NCI-H1092 (cell line): ENCODE measurements around the gene CYP2A13.
A peak's percentile ranks its signal among the peaks of the same experiment; 100 is the strongest.
"Not testable (repeated sequence)": the region's sequence is repeated elsewhere in the genome, so short reads cannot be mapped to it uniquely, and the experiment has no call there.

Experiments used
- DNase-seq: peaks from one replicate; lab custom pipeline; 2025; lab: John Stamatoyannopoulos, UW

The CYP2A13 gene

DNA sequence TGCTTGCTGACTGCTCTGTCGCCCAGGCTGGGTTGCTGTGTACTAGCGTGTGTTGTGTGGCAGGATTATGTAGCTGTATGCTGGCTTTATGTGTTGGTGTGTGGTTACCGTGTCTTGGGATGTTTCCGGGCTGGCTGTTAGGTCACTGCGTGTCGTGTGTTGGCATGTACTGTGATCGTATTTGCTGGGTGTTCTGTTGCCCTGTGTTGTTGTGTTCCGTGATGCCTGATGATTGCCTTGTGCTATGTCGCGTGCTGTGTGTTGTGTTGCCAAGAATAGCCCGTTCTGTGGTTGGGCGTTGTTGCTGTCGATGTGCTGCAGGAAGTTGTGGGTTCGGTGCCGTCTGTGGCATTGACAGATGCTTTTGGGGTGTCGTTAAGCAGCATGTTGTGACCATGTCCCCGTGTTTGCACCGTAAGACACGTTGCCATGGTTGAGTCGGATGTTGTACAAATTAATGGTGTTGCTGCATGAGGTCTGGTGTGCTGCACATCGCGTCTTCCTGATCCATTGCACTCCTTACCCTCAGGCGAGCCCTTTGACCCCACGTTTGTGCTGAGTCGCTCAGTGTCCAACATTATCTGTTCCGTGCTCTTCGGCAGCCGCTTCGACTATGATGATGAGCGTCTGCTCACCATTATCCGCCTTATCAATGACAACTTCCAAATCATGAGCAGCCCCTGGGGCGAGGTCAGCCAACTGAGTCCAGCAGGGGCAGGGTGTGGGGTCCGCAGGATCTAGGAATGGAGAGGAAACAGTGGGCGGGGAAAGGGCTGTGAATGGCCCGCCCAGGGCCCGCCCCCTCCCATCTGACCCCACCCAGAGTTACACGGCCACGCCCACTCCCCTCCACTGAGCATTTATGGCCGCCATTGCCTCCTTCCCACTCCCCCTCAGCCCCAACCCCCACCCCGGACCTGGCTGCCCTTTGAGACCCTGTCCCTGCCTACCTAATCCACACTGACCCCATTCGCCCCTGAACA lies 33.0 kb downstream of the CYP2A13 start:
- not testable (repeated sequence) for DNase-seq

DNA sequence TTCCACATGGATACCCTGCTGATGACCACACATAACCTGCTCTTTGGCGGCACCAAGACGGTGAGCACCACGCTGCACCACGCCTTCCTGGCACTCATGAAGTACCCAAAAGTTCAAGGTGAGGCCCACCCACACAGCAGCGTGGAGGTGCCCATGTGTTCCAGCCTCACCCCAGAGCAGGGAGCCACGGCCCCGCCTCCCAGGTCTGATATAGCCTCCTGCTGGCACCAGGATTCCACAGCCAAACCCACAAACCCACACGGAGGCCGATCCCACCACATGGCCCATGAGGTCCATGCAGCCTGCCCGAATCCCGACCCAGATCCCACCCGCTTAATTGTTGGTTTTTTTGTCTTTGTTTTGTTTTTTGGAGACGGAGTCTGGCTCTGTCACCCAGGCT lies 34.6 kb downstream of the CYP2A13 start:
- not testable (repeated sequence) for DNase-seq

DNA sequence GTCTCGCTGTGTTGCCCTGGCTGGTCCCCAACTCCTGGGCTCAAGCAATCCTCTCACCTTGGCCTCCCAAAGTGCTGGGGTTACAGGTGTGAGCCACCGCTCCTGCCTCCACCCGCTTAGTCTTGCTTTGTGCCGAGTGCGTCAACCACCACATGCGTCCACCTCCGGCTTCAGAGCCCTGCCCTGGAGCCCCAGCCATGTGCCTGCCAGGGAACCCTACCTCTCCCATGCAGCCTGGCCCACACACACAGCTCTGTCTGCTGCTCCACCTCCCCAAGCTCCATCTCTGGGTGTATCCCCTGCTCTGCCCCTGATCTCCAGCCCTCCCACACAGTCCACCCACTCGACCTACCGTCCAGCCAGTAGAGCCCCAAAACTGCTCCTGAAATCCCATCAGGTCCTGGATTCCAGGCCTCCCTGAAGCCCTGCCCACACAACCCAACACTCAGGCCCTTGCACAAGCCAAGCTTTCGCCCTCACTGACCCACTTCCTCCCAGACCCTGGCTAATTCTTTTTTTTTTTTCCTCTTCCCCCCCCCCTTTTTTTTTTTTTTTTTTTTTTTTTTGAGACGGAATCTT lies 35.6 kb downstream of the CYP2A13 start:
- no peak for DNase-seq

DNA sequence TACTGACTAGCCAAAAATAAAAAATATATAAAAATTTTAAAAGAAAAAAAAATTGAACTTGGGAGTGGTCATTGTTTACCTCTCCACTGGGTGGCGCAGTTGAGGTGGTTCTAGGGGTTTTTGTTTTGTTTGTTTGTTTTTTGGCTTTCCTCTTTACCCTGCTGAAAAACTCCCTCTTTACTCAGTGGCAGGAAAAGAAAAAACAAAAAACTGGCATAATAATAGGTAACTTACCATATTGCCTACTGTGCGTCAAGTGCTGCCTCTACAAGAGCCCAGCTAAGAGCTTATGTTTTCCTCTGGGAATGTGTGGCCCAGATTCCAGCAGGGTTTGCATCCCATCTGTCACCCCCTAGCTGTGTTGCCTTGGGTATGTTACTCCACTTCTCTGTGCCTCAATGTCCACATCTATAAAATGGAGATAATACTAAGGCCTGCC lies 38.5 kb downstream of the CYP2A13 start:
- DNase-seq, result not testable (repeated sequence)

DNA sequence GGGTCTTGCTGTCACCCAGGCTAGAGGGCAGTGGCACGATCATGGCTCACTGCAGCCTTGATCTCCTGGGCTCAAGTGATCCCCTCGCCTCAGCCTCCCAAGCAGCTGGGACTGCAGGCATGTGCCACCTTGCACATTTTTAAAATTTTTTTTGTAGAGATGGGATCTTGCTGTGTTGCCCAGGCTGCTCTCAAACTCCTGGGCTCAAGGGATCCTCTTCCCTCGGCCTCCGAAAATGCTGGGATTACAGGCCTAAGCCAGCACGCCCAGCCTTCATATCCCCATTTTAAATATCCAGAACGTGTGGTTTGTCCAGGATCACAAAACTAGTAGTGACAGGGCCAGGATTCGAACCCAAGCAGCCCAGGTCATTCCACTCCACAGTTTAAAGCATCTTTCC lies 39.1 kb downstream of the CYP2A13 start:
- DNase-seq, result not testable (repeated sequence)

DNA sequence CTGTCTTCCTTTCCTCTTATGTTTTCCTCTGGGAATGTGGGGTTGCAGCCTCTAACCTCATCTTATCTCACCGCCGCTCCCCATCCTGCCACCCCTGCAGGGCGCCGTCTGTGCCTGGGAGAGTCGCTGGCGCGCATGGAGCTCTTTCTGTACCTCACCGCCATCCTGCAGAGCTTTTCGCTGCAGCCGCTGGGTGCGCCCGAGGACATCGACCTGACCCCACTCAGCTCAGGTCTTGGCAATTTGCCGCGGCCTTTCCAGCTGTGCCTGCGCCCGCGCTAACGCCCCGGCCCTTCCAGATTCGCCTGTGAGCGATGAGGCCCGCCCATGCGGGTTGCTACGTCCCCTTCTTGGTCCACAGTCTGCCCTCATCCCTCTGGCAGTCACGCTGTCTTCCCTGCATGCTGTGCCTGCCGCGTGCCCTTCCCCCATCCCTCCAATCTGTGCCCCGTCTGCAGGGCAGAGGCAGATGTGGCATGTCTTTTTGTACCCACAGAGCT lies 39.6 kb downstream of the CYP2A13 start:
- DNase-seq, result peak; percentile 4

DNA sequence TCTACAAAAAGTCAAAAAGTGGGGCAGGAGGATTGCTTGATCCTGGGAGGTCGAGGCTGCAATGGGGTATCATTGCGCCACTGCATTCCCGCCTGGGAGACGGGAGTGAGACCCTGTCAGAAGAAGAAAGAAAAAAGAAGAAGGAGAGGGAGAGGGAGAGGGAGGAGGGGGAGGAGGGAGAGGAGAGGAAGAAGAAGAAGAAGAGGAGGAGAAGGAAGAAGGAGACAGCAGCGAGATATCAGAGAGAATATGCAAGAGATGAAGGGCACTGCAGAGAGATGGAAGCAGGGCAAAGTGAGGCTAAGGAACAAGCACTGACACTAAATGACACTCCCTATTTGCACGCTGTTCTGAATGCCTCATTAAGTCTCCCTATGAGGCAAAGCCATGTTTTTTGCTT lies 40.4 kb downstream of the CYP2A13 start:
- DNase-seq, result no peak

DNA sequence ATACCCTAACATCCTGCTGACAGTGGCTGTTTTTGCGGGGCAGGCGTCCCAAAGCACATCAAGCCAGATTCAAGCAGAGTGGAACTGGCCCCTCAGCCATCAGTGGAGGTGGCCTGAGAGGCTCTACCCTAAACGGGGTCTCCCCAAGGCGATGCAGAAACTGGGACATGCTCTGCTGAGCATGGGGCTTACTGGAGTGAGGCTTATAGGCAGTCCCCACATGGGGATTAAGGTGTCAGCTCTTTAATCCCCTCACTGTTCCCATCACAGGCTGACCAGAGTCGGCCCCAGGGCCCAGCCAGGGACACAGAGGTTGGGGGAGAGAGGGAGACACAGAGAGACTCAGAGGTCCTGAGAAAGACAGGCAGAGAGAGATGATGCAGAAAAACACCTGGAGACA lies 42.9 kb downstream of the CYP2A13 start:
- DNase-seq, result no peak

DNA sequence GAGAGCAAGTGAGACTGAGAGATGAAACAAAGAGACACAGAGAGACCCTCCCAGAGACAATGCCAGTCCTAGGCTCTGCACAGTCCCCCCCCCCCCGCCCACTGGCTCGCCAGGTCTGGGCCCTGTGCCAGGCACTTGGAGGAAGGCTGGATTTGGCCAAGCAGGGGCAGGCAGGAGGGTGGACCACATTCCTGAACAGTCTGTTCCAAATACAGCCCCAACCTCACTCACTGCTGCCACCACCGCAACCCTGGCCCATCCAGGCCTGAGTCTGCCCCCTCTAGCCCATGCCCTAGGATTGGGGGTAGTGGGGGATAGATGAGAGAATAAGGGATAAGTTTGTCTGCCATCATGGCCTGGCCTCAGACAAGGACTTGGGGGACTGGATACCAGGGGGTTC lies 45.0 kb downstream of the CYP2A13 start:
- DNase-seq, result no peak

DNA sequence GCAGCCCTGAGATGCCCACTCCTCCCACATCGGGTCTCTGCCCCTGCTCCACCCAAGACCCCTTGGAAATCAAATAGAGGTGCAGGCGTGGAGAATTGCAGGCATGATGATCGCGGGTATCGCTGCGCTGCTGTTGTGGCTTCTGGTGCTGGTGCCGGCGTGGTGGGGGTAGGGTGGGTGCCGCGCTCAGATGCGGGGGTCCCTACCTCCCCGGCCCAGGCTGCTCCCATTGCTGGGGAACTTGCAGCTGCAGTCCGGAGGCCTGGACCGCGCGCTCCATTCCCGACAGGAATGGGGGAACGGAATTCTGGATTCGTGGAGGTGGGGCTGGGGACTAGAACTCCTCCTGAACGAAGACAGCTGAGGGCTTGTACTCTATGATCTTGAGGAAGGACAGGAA lies 46.4 kb downstream of the CYP2A13 start:
- DNase-seq, result no peak

DNA sequence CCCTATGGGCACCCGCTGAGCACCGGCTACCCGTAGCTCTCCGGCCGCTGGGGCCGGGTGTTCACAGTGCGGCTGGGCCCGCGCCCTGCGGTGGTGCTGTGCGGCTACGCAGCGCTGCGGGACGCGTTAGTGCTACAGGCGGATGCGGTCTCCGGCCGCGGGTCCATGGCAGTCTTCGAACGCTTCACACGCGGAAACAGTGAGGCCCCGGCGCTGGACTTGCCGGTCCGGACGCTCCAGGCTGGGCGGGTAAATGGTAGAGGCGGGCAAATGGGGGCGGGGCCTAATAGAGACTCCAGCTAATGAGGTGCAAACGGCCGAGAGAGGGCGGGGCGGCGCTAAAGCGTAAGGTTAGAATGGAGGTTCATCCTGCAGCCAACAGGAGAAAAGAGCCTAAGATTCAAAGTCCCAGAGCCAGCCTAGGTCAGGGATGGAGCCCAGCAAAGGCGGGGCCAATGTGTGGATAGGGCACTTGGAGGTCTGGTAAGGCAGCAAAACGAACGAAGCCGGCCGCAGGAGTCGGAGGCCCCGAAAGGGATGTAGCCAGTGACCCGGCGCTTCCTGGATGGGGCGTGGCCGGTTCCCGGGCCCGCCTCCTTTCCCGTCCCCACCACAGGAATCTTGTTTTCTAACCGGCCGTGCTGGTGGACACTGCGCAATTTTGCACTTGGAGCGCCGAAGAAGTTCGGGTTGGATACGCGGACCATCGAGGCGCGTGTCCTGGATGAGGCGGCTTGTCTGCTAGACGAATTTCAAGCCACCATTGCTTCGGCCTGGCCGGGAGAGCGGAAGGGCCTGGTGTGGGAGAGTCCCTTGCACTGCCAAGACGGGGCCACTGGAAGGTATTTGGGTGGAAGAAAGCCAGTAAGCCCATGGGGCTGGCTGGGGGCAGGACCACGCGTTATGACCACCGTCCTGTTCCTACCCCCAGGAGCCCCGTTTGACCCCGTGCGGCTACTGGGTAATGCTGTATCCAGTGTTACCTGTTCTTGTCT lies 47.4 kb downstream of the CYP2A13 start:
- DNase-seq, result not testable (repeated sequence)

DNA sequence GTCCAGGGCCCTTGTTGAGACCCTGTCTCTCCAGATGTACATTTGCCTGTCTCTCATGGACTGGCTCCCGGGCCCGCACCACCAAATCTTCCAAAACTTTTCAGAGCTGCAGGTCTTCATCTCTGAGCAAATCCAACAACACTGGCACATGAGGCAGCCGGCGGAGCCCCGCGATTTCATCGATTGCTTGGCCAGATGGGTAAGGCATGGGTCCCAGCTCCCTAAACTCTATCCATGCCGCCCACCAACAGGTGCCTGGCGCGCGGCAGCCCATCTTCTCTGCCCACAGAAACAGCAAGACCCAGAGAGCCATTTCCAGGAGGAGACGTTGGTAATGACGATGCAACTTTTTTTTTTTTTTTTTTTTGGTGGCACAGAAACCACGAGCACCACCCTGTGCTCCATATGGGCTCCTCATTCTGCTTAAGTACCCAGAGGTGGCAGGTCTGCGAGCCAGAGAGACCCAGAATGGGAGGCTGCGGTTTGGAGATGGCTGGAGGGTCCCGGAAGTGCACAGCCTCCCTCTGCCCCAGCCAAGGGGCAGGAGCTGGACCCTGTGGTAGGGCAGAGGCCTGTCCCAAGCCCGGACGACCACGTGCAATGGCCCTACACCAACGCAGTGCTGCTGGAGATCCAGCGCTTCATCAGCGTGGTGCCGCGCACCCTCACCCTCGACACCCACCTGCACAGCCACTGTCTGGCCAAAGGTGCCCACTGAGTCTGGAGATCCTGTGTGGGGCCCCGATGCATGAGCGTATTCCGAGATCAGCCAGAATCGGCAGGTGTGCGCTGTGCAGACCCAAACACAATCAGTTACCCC lies 48.6 kb downstream of the CYP2A13 start:
- no peak for DNase-seq

DNA sequence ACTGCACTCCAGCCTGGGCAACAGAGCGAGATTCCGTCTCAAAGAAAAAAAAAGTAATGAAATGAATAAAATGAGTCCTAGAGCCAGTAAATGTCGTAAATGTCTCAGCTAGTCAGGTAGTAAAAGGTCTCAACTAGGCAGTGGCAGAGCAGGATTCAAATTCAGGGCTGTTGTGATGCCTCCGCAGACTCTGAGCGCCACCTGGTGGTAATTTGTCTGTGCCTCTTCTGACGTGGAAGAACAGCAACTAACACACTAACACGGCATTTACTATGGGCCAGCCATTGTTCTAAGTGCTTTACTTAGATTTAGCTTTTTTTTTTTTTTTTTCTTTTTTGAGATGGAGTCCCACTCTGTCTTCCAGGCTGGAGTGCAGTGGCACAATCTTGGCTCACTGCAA lies 56.2 kb downstream of the CYP2A13 start:
- DNase-seq, result peak; percentile 16
